Ascending aorta (tissue), 2 donors: ENCODE measurements around the gene ATP9B. TPM values are rescaled to one million over a fixed set of nuclear protein-coding genes. Genes with fewer than 3 reads are reported as not detected.
"Not testable (repeated sequence)": the region's sequence is repeated elsewhere in the genome, so short reads cannot be mapped to it uniquely, and the experiment has no call there.

Experiments
- DNase-seq, 2 donors: peaks; one replicate each; pipeline ENCODE4 v3.0.0-alpha.2; 2019; ENCODE audit warnings: low spot score in 2 of 2
- H3K27ac ChIP-seq, 2 donors: fragments of 200-600 bp; sonication (generic); one replicate each; pipeline ENCODE4 v1.5.1; 2016 to 2017; ENCODE audit warnings: mild to moderate bottlenecking in 1 of 2
- H3K27me3 ChIP-seq: fragments of 200-600 bp; sonication (generic); one replicate; pipeline ENCODE4 v1.5.1; 2017
- H3K36me3 ChIP-seq, 2 donors: fragments of 200-600 bp; sonication (generic); one replicate each; pipeline ENCODE4 v1.5.1; 2016
- H3K4me1 ChIP-seq, 2 donors: fragments of 200-600 bp; sonication (generic); one replicate each; pipeline ENCODE4 v1.5.1; 2016 to 2017; ENCODE audit warnings: mild to moderate bottlenecking in 1 of 2
- H3K4me3 ChIP-seq, 2 donors: fragments of 200-600 bp; sonication (generic); one replicate each; pipeline ENCODE4 v1.5.1; 2016 to 2017; ENCODE audit warnings: mild to moderate bottlenecking in 1 of 2
- H3K9me3 ChIP-seq, 2 donors: fragments of 200-600 bp; sonication (generic); one replicate each; pipeline ENCODE4 v1.5.1; 2016
- intact Hi-C: fragments of 100-400 bp; cut with DNase I; formaldehyde crosslinking; loops from one replicate; pipeline ENCODE4 v1.15.1; 2023
- total RNA-seq: library from RNA; depleted of rRNA; stranded (reverse); fragments of >200 nt; gene quantifications from one replicate; pipeline ENCODE4 v1.1.0, GENCODE V29; 2016
- TF ChIP-seq, protein P1 (sequence below), 3 experiments: fragments of 200-600 bp in 2 of 3; fragments of 450-650 bp in 1 of 3; sonication (generic) in 2 of 3; IDR thresholded peaks; one replicate each; pipeline ENCODE4 v1.5.1; 2016 to 2019; ENCODE audit warnings: antibody characterized with exemption in 3 of 3, mild to moderate bottlenecking in 1 of 3, moderate library complexity in 1 of 3

Gene ATP9B
- total RNA-seq, 1 donor from 2014 or later = 14.4 TPM

DNA sequence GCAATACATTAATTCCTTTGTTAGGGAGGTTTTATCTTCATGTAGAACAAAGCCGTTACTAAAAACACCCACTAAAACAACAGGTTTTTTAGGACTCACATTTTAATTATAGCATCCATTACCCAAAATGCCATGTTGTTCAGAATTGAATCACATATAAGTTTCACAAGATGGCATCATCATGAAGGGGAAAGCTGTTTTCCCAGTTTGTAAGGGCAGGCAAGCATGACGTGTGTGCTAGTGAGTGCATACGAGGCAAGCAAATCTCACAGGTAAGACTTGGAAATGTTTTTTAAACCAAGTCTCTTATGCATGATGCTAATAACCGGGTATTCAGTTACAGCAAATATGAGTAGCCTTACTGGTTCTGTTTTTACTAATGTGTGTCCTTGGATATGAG, 214.7 kb downstream of the ATP9B start:
- H3K4me1 ChIP-seq = no peaks in the 10 kb centered on the region
- H3K9me3 ChIP-seq = no peaks in the 10 kb centered on the region
- no peak overlapping the region for H3K4me3 ChIP-seq
- H3K27ac ChIP-seq = no peak overlapping the region
- peaks cover 1 to 12% of the 10 kb centered on the region in 2 donors for H3K36me3 ChIP-seq
- no peaks in the 10 kb centered on the region for H3K27me3 ChIP-seq
- DNase-seq = no peak
- intact Hi-C loops = no loop called here
- TF ChIP-seq, protein P1, sequence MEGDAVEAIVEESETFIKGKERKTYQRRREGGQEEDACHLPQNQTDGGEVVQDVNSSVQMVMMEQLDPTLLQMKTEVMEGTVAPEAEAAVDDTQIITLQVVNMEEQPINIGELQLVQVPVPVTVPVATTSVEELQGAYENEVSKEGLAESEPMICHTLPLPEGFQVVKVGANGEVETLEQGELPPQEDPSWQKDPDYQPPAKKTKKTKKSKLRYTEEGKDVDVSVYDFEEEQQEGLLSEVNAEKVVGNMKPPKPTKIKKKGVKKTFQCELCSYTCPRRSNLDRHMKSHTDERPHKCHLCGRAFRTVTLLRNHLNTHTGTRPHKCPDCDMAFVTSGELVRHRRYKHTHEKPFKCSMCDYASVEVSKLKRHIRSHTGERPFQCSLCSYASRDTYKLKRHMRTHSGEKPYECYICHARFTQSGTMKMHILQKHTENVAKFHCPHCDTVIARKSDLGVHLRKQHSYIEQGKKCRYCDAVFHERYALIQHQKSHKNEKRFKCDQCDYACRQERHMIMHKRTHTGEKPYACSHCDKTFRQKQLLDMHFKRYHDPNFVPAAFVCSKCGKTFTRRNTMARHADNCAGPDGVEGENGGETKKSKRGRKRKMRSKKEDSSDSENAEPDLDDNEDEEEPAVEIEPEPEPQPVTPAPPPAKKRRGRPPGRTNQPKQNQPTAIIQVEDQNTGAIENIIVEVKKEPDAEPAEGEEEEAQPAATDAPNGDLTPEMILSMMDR (IDR thresholded peaks at IDR 0.05) = no peak

DNA sequence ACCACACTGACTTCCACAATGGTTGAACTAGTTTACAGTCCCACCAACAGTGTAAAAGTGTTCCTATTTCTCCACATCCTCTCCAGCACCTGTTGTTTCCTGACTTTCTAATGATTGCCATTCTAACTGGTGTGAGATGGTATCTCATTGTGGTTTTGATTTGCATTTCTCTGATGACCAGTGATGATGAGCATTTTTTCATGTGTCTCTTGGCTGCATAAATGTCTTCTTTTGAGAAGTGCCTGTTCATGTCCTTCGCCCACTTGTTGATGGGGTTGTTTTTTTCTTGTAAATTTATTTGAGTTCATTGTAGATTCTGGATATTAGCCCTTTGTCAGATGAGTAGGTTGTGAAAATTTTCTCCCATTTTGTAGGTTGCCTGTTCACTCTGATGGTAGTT, 216.0 kb downstream of the ATP9B start:
- H3K4me1 ChIP-seq, H3K4me3 ChIP-seq, H3K27ac ChIP-seq, intact Hi-C loops, H3K27me3 ChIP-seq, H3K9me3 ChIP-seq, DNase-seq: not testable (repeated sequence)
- peaks cover 0 to 11% of the 10 kb centered on the region in 2 donors for H3K36me3 ChIP-seq

DNA sequence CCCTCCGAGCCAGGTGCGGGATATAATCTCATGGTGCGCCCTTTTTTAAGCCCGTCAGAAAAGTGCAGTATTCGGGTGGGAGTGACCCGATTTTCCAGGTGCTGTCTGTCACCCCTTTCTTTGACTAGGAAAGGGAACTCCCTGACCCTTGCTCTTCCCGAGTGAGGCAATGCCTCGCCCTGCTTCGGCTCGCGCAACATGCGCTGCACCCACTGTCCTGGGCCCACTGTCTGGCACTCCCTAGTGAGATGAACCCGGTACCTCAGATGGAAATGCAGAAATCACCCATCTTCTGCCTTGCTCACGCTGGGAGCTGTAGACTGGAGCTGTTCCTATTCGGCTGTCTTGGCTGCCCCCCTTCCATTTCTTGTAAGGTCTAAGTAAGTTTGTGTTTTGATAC, 221.2 kb downstream of the ATP9B start:
- peaks cover 4 to 11% of the 10 kb centered on the region in 2 donors for H3K36me3 ChIP-seq
- H3K4me3 ChIP-seq, H3K9me3 ChIP-seq, intact Hi-C loops, H3K27ac ChIP-seq, H3K27me3 ChIP-seq, H3K4me1 ChIP-seq, DNase-seq: not testable (repeated sequence)

DNA sequence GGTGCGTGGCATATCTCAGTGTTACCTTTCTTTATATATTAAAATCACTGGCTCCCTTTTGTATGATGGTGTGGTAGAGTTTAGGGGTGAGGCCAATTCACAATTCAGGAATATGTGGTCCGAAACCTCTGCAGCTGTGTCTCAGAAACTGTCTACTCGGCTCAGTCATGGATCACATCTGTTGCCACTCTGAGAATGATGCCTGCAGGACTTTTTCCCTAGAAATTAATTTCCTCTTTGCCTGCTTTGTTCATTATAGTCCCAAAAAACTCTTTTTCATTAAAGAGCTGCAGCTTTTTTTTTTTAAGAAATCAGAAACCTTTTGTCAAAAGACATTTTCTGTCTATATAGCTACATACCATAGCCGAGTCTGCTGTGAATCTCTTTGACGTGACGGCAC, 221.7 kb downstream of the ATP9B start:
- intact Hi-C loops = no loop called here
- Histone ChIP-seq H3K4me1 (no peaks in the 10 kb centered on the region), H3K36me3 (peaks cover 4 to 11% of the 10 kb centered on the region in 2 donors), H3K9me3 (no peaks in the 10 kb centered on the region), H3K4me3 (no peak overlapping the region), H3K27me3 (no peaks in the 10 kb centered on the region), H3K27ac (no peak overlapping the region)
- TF ChIP-seq, protein P1 (IDR thresholded peaks at IDR 0.05) = no peak
- DNase-seq = no peak

DNA sequence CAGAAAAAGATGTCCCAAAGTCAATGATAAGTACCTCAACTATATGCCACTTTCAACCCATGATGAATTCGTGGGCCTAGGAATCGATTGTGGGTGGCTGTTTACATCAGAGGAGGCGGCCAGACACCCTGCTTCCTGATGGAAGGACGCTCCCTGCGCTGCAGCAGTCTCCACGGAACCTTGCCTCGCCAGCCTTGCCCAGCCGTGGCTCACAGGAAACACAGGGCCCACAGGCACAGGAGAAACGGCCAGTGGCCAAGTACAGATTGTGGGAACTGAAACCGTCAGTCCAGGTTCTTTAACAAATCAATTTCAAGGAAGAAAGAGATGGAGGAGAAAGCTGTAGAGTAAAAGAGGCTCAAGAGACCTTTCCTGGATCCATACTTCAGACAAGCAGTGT, 225.0 kb downstream of the ATP9B start:
- TF ChIP-seq, protein P1 (IDR thresholded peaks at IDR 0.05) = no peak
- Histone ChIP-seq H3K27ac (no peak overlapping the region), H3K4me1 (no peaks in the 10 kb centered on the region), H3K9me3 (no peaks in the 10 kb centered on the region), H3K4me3 (no peak overlapping the region), H3K27me3 (no peaks in the 10 kb centered on the region), H3K36me3 (peaks cover 9 to 11% of the 10 kb centered on the region in 2 donors)
- no peak for DNase-seq
- intact Hi-C loops = no loop called here

DNA sequence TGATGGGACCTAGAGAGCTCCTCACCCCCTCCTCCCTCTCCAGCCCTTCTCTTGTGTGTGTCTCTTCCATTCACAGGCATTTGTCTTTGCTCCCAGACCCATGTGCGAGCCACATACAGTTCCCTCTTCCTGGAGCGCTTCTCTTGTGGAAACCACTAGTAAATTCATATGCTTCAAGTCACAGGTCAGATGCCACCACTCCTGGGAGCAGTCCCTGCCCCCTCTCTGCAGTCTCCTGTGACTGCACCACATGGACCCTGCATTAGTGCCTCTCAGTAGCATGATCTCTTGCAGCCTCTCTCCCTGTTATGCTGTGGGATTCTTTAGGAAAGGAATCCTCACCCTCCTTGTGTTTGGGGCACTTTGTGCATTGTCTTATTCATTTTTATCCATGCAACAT, 230.1 kb downstream of the ATP9B start:
- Histone ChIP-seq H3K36me3 (peaks cover 15 to 16% of the 10 kb centered on the region in 2 donors), H3K27me3 (no peaks in the 10 kb centered on the region), H3K4me1 (no peaks in the 10 kb centered on the region), H3K4me3 (no peak overlapping the region), H3K9me3 (no peaks in the 10 kb centered on the region), H3K27ac (no peak overlapping the region)
- no peak for DNase-seq
- TF ChIP-seq, protein P1 (IDR thresholded peaks at IDR 0.05) = no peak
- intact Hi-C loops = no loop called here

DNA sequence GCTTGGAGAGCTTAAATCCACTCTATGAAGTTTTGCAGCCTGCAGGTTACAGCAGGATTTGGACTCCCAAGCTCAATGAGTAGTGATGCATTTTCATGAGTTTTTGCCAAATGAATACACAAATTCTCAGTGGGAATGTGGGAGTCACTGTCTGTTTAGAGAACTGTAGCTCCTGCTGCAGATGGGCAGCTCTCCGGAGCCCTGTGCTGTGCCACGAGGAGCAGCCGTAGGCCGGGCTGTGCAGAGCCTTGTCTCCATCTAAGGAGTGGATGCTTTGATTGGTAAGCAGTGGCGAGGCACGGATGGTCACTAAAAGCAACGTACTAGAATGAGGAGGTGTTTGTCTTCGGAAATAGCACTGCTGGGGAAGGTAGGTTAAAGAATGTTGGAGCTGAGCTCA, 230.5 kb downstream of the ATP9B start:
- H3K36me3 ChIP-seq = peaks cover 14 to 17% of the 10 kb centered on the region in 2 donors
- H3K4me3 ChIP-seq = no peak overlapping the region
- H3K4me1 ChIP-seq = no peaks in the 10 kb centered on the region
- intact Hi-C loops = no loop called here
- H3K27me3 ChIP-seq = no peaks in the 10 kb centered on the region
- DNase-seq = no peak
- H3K9me3 ChIP-seq = no peaks in the 10 kb centered on the region
- TF ChIP-seq, protein P1 (IDR thresholded peaks at IDR 0.05) = no peak
- no peak overlapping the region for H3K27ac ChIP-seq
